ENCODE measurements around the gene ULBP1.
A peak's percentile ranks its signal among the peaks of the same experiment; 100 is the strongest.
"Not testable (repeated sequence)": the region's sequence is repeated elsewhere in the genome, so short reads cannot be mapped to it uniquely, and the experiment has no call there.

The ULBP1 gene, protein sequence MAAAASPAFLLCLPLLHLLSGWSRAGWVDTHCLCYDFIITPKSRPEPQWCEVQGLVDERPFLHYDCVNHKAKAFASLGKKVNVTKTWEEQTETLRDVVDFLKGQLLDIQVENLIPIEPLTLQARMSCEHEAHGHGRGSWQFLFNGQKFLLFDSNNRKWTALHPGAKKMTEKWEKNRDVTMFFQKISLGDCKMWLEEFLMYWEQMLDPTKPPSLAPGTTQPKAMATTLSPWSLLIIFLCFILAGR

DNA sequence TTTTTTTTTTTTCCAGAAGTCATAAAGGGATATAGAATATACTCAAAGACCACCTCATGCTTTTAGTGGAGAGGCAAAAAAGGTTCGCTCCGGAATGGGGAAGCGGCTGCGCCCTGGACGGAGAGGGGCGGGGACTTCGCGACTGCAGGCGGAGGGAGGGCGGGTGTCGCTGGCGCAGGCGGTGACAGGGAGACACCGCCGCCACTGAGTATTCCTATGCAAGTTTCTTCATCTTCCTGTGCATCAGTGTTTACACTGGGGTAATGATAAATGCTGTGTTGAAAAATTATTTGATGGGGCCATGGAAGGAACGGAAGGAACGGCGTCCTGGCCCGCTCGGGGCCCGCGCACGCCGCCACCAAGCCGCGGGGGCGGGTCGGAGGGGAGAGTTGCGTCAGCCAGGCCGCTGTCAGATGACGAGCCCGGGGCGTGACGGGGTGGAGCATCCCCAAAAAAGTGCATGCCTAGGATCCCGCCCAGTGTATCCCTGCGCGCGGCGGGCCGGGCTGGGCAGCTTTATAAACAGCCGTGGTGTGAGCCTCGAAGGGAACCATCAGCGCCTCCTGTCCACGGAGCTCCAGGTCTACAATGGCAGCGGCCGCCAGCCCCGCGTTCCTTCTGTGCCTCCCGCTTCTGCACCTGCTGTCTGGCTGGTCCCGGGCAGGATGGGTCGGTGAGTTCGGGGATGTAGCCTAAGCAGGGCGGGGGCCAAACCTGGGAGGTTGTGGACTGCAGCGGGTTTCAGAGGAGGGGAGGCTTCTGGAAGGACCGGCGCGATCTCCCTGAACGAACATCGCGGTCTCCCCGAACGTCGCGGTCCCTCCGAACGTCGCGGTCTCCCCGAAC lies at the start of gene ULBP1:
Gene ULBP1 (plus strand): TSS at position 482 of the 846 bp plus-strand sequence. CDS start 107 bp downstream, at position 589.
- peak; percentile 70 for DNase-seq (ENCODE audit: low spot score)

GRCh38 chr6:149915970-149916865 lies 47.5 kb upstream of the ULBP1 start:
- DNase-seq (ENCODE audit: low spot score) = no peak

DNA sequence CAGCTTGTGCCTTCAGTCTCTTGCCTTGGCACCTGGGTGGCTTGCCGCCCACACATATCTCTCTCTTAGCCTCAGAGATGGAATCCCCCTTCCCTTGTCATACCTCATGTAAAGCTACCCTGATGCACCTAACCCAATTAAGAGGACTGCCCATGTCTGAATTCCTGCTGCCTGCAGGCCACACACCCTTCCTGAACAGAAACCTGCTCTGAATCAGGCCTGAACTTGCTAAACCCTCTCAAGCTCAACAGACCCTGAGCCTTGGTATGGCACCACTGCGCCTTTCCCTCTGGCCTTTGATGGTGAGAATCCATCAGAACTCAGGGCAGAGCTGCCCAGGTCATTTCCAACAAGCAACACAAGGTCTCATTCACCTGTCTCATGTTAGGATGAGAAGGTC lies 46.1 kb upstream of the ULBP1 start:
- no peak for DNase-seq (ENCODE audit: low spot score)

GRCh38 chr6:149918151-149918905 lies 45.4 kb upstream of the ULBP1 start:
- no peak for DNase-seq (ENCODE audit: low spot score)

- DNase-seq (ENCODE audit: low spot score) = not testable (repeated sequence)
Measured at GRCh38 chr6:149919126-149919833, 44.5 kb upstream of the ULBP1 start.

GRCh38 chr6:149919834-149920225 lies 43.9 kb upstream of the ULBP1 start:
- no peak for DNase-seq (ENCODE audit: low spot score)

GRCh38 chr6:149921361-149921760 lies 42.4 kb upstream of the ULBP1 start:
- no peak for DNase-seq (ENCODE audit: low spot score)

- not testable (repeated sequence) for DNase-seq (ENCODE audit: low spot score)
Measured at GRCh38 chr6:149922091-149922490, 41.7 kb upstream of the ULBP1 start.

DNA sequence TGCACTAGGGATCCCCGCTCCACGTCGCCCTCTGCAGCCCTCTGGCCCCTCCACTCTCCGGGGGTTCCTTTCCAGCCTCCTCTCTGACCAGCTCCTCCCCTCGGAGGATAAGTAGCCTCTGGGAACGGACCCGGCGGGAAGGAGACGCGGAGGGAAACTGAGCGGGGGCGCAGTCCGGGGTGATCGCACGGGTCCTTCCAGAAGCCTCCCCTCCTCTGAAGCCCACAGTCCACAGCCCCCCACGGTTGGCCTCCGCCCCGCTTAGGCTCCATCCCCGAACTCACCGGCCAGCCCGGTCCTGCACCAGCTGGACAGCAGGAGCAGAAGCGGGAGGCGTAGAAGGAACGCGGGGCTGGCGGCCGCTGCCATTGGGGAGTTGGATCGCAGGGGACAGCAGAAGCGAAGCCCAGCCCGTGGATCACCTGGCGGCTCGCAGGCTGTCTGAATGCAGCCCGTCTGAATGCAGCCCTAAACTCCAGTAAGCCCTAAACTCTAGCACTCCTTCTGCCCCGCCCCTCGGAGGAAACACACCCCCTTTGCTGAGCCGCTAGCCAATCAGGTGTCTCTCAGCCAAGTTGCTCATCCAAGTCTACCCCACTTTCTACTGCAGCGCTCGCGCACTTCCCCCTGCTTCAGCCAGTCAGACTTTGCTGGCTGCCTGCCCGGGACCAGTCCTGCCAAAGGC lies 41.0 kb upstream of the ULBP1 start, which contains the start of gene RAET1G:
Gene RAET1G (minus strand): TSS at position 480 of the 685 bp plus-strand sequence. CDS start 111 bp downstream, at position 369.
- peak; percentile 85 for DNase-seq (ENCODE audit: low spot score)

GRCh38 chr6:149923327-149923986 lies 40.3 kb upstream of the ULBP1 start:
- DNase-seq (ENCODE audit: low spot score) = no peak

- DNase-seq (ENCODE audit: low spot score) = no peak
Measured at GRCh38 chr6:149924206-149924932, 39.4 kb upstream of the ULBP1 start.

DNA sequence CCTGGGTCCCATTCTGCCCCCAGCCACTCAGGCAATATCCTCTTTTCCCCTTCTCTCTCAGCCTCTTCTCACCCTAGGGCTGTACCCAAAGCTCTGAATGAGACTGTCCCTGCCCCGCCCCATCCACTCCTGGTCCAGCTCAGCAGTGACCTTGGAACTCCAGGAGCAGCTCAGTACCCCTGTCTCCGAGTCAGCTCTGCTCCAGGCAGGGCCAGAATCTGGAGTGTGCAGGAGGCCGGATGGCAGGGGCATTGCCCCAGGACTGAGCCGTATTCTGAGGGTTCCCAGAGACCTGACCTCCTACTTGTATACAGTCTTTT lies 38.9 kb upstream of the ULBP1 start:
- no peak for DNase-seq (ENCODE audit: low spot score)

DNA sequence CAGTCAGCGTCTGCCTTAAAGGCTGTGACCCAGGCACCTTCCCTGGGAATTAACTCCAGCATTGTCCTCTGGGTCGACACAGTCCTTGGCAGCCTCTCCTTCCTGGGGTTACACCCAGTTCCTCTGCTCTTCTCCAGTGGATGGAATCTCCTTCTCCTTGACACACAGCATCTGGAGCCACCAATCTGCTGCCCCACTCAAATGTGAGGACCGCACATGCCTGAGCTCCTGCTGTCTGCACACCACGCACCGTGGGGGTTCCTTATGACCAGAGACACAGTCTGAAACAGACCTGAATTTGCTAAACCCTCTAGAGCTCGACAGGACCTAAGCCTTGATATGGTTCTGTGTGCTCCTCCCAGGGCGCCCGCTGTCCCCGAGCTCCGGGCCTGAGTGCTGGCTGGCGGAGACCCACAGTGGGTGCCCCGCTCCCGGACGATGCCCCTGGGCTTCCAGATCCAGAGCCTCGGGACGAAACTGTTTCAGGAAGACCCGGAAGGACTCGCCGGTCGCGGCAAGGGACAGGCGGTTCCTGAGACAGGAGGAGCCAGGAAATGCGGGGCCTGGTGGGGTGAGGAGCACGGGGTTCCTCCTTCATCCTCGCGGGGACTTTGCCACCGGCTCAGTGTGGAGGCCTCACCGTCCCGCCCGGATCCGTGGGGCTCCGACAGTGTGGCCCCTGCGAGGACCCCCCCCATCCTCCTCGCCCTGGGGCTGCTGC lies 38.3 kb upstream of the ULBP1 start:
- no peak for DNase-seq (ENCODE audit: low spot score)

- peak; percentile 66 for DNase-seq (ENCODE audit: low spot score)
Measured at GRCh38 chr6:149925974-149926777, 37.6 kb upstream of the ULBP1 start.

GRCh38 chr6:149927025-149927424 lies 36.7 kb upstream of the ULBP1 start:
- not testable (repeated sequence) for DNase-seq (ENCODE audit: low spot score)

DNA sequence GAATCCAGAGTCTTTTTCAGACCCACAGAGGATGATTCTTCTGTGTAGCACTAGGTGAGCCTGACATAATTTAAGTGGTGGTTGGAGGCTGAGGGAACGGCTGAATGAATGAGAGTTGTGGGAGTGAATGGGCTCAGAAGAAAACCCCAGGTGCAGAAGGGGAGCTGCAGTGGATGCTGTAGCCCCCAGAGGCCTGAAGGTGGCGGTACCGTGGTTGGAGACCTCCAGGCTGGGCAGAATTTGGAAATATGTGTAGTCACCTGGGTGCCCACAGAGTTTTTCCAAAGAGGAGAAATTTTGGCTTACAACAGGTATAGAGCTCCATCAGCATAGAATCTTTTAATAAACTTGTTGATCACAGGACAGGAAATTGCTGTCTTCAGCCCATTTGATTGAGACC lies 34.3 kb upstream of the ULBP1 start:
- DNase-seq (ENCODE audit: low spot score) = no peak

DNA sequence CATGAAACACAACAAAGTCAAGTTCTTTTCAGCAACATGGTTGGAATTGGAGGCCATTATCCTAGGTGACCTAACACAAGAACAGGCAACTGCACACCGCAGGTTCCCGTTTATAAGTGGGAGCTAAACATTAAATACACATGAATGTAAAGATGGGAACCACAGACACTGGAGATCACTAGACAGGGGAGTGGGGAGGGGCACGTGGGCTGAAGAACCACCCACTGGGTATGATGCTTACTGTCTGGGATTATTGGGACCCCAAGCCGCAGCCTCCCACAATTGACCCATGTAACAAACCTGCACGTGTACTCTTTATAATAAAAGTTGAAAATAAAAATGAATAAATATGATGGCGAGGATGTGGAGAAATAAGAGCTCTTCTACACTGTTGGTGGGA lies 32.2 kb upstream of the ULBP1 start:
- DNase-seq (ENCODE audit: low spot score) = no peak

DNA sequence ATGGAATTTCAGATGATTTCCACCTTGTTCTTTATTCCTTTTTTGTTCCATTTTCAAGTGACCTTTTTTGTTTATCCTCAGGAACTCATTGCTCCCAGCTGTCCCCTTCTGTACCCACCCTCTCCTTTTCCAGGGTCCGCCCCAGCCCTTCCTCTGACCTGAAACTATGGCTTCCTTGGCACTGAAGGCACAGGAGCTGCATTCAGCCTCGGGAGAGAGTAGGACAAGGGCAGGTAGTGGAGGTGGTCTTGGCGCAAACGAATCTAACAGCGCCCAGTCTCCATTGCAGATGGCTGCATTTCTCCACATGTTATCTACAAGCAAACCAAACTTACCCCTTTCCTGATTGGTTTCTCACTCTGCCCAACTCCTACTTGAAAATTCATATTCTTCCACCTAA lies 30.7 kb upstream of the ULBP1 start:
- no peak for DNase-seq (ENCODE audit: low spot score)

Measured in CD4-positive, alpha-beta T cell treated with Interleukin-2 at 100 ng/mL for 4 hours (primary cell).